IMR-90 (cell line): ENCODE results near the gene CYTH4. TPM values are rescaled to one million over a fixed set of nuclear protein-coding genes. Genes with fewer than 3 reads are reported as not detected.
A peak's percentile ranks its signal among the peaks of the same experiment; 100 is the strongest.

ENCODE experiments used
- ATAC-seq: fragments of 200-7000 bp; cut with Tn5 transposase; 2 replicates; pipeline ENCODE4 v1.9.1; 2020; ENCODE audit warnings: low read depth, mild to moderate bottlenecking, moderate library complexity
- BruUV-seq: library from RNA; stranded (reverse); fragments of 400-500 nt; replicated peaks from 2 replicates; lab custom pipeline; 2021; lab: Mats Ljungman, UMichigan
- CTCF ChIA-PET: fragments of 300-600 bp; formaldehyde crosslinking; extraction: SDS; loops from one replicate; lab custom pipeline; 2021; ENCODE audit warnings: antibody characterized with exemption; lab: Yijun Ruan, JAX
- POLR2A ChIA-PET: fragments of 300-600 bp; sonication (Branson Sonifier 250); formaldehyde crosslinking; loops from one replicate; lab custom pipeline; 2022; ENCODE audit warnings: antibody characterized with exemption; ENCODE audit not compliant: unreplicated experiment; lab: Charles Lee
- DNase-seq: peaks from one replicate; pipeline ENCODE4 v3.0.0; 2013
- H2AFZ ChIP-seq: replicated peaks from 2 replicates; pipeline ENCODE3; 2013; ENCODE audit warnings: low read length, mild to moderate bottlenecking; ENCODE audit not compliant: poor library complexity
- H2AK5ac ChIP-seq: 2 replicates; pipeline ENCODE4 v1.6.1; 2013; ENCODE audit warnings: low read depth, low read length, inconsistent platforms
- H2AK9ac ChIP-seq: replicated peaks from 2 replicates; pipeline ENCODE3; 2013; ENCODE audit warnings: mild to moderate bottlenecking, low read depth, low read length, moderate library complexity; ENCODE audit not compliant: poor library complexity
- H2BK120ac ChIP-seq: 2 replicates; pipeline ENCODE4 v1.6.1; 2013; ENCODE audit warnings: low read depth, low read length, inconsistent platforms
- H2BK15ac ChIP-seq: 3 replicates; pipeline ENCODE4 v1.6.1; 2013; ENCODE audit warnings: low read depth, low read length, inconsistent platforms
- H2BK20ac ChIP-seq: 2 replicates; pipeline ENCODE4 v1.6.1; 2013; ENCODE audit warnings: low read depth, mild to moderate bottlenecking, inconsistent platforms, low read length, moderate library complexity
- H2BK5ac ChIP-seq: 2 replicates; pipeline ENCODE4 v1.6.1; 2013; ENCODE audit warnings: mild to moderate bottlenecking, low read depth, low read length, inconsistent platforms; ENCODE audit not compliant: poor library complexity, severe bottlenecking
- H3K14ac ChIP-seq: replicated peaks from 2 replicates; pipeline ENCODE4 v1.6.1; 2013; ENCODE audit warnings: low read depth, low read length, inconsistent platforms
- H3K18ac ChIP-seq: 2 replicates; pipeline ENCODE4 v1.6.1; 2013; ENCODE audit warnings: low read depth, low read length, control low read depth
- H3K23ac ChIP-seq: 2 replicates; pipeline ENCODE4 v1.6.1; 2013; ENCODE audit warnings: low read depth, low read length, inconsistent platforms
- H3K27ac ChIP-seq: 2 replicates; pipeline ENCODE4 v1.5.1; 2013; ENCODE audit warnings: mild to moderate bottlenecking, control low read depth, low read length; ENCODE audit not compliant: insufficient read depth
- H3K27me3 ChIP-seq: 2 replicates; pipeline ENCODE4 v1.6.1; 2013; ENCODE audit warnings: low read length; ENCODE audit not compliant: control insufficient read depth, insufficient read depth
- H3K36me3 ChIP-seq: 2 replicates; pipeline ENCODE4 v1.6.1; 2013; ENCODE audit warnings: low read length, mixed read lengths; ENCODE audit not compliant: control insufficient read depth, insufficient read depth
- H3K4ac ChIP-seq: 2 replicates; pipeline ENCODE4 v1.6.1; 2013; ENCODE audit warnings: low read depth, low read length, inconsistent platforms
- H3K4me1 ChIP-seq: 2 replicates; pipeline ENCODE4 v1.6.1; 2013; ENCODE audit warnings: low read length, mixed read lengths; ENCODE audit not compliant: control insufficient read depth, insufficient read depth
- H3K4me2 ChIP-seq: 2 replicates; pipeline ENCODE4 v1.6.1; 2013; ENCODE audit warnings: low read depth, mild to moderate bottlenecking, control low read depth, low read length, moderate library complexity
- H3K4me3 ChIP-seq: 2 replicates; pipeline ENCODE4 v1.5.1; 2013; ENCODE audit warnings: low read depth, mild to moderate bottlenecking, control low read depth, low read length, moderate library complexity; ENCODE audit not compliant: insufficient read depth
- H3K56ac ChIP-seq: 2 replicates; pipeline ENCODE4 v1.6.1; 2013; ENCODE audit warnings: low read length, inconsistent platforms; ENCODE audit not compliant: insufficient read depth; ENCODE audit errors: extremely low read depth
- H3K79me1 ChIP-seq, 2 experiments: 2 replicates each; pipeline ENCODE4 v1.6.1; 2013; ENCODE audit warnings: low read length in 2 of 2, inconsistent platforms in 1 of 2, low read depth in 1 of 2
- H3K9ac ChIP-seq: 2 replicates; pipeline ENCODE4 v1.6.1; 2013; ENCODE audit warnings: low read depth, low read length, control low read depth
- H3K9me1 ChIP-seq: 2 replicates; pipeline ENCODE4 v1.6.1; 2013; ENCODE audit warnings: low read length, inconsistent platforms; ENCODE audit not compliant: insufficient read depth
- H3K9me3 ChIP-seq: 2 replicates; pipeline ENCODE4 v1.6.1; 2013; ENCODE audit warnings: low read length; ENCODE audit not compliant: control insufficient read depth, insufficient read depth
- H4K20me1 ChIP-seq: 2 replicates; pipeline ENCODE4 v1.6.1; 2013; ENCODE audit warnings: low read length, inconsistent platforms; ENCODE audit not compliant: insufficient read depth
- H4K5ac ChIP-seq: 2 replicates; pipeline ENCODE4 v1.6.1; 2013; ENCODE audit warnings: mild to moderate bottlenecking, low read depth, low read length, control low read depth
- H4K8ac ChIP-seq, 2 experiments: 2 replicates each; pipeline ENCODE4 v1.6.1; 2013; ENCODE audit warnings: low read depth in 2 of 2, low read length in 2 of 2, control low read depth in 1 of 2, inconsistent platforms in 1 of 2
- H4K91ac ChIP-seq: 2 replicates; pipeline ENCODE4 v1.6.1; 2013; ENCODE audit warnings: low read depth, low read length, inconsistent platforms; ENCODE audit not compliant: insufficient read depth
- BHLHE40 ChIP-seq: fragments of 150-350 bp; IDR thresholded peaks from 2 replicates; pipeline ENCODE4 v1.6.1; 2016; ENCODE audit warnings: mild to moderate bottlenecking, low read depth, low read length
- CEBPB ChIP-seq: IDR thresholded peaks from 2 replicates; pipeline ENCODE4 v1.6.1; 2012; ENCODE audit warnings: low read depth, low read length, improper control_type of control experiment
- CHD1 ChIP-seq: IDR thresholded peaks from 2 replicates; pipeline ENCODE4 v1.6.1; 2012; ENCODE audit warnings: low read depth, low read length, improper control_type of control experiment
- CTCF ChIP-seq: conservative IDR thresholded peaks from 2 replicates; pipeline ENCODE4 v1.5.1; 2012; ENCODE audit warnings: mild to moderate bottlenecking, low read depth, low read length, improper control_type of control experiment
- ELK1 ChIP-seq: fragments of 150-350 bp; IDR thresholded peaks from 2 replicates; pipeline ENCODE4 v1.6.1; 2016; ENCODE audit warnings: low read depth, mild to moderate bottlenecking, low read length, moderate library complexity, borderline replicate concordance
- FOS ChIP-seq: fragments of 150-350 bp; IDR thresholded peaks from 2 replicates; pipeline ENCODE4 v1.6.1; 2016; ENCODE audit warnings: low read depth, low read length
- MAFK ChIP-seq: IDR thresholded peaks from 2 replicates; pipeline ENCODE4 v1.6.1; 2012; ENCODE audit warnings: low read depth, low read length, improper control_type of control experiment
- MAZ ChIP-seq: IDR thresholded peaks from 2 replicates; pipeline ENCODE4 v1.6.1; 2012; ENCODE audit warnings: low read depth, mild to moderate bottlenecking, low read length, improper control_type of control experiment, moderate library complexity, borderline replicate concordance
- MXI1 ChIP-seq: IDR thresholded peaks from 2 replicates; pipeline ENCODE4 v1.6.1; 2012; ENCODE audit warnings: low read depth, mild to moderate bottlenecking, low read length, moderate library complexity, borderline replicate concordance
- NFE2L2 ChIP-seq: fragments of 150-350 bp; IDR thresholded peaks from 2 replicates; pipeline ENCODE4 v1.6.1; 2016; ENCODE audit warnings: low read depth, mild to moderate bottlenecking, low read length
- POLR2A ChIP-seq: IDR thresholded peaks from 2 replicates; pipeline ENCODE4 v1.6.1; 2012; ENCODE audit warnings: mild to moderate bottlenecking, low read depth, low read length
- RAD21 ChIP-seq: IDR thresholded peaks from 2 replicates; pipeline ENCODE4 v1.6.1; 2012; ENCODE audit warnings: low read length, improper control_type of control experiment
- RCOR1 ChIP-seq: IDR thresholded peaks from 2 replicates; pipeline ENCODE4 v1.6.1; 2012; ENCODE audit warnings: mild to moderate bottlenecking, low read length, improper control_type of control experiment; ENCODE audit not compliant: insufficient replicate concordance
- RFX5 ChIP-seq: IDR thresholded peaks from 2 replicates; pipeline ENCODE4 v1.8.0; 2012; ENCODE audit warnings: low read depth, mild to moderate bottlenecking, low read length, moderate library complexity
- SMC3 ChIP-seq: fragments of 150-350 bp; IDR thresholded peaks from 2 replicates; pipeline ENCODE4 v1.6.1; 2016; ENCODE audit warnings: low read depth, mild to moderate bottlenecking, antibody characterized with exemption, low read length, moderate library complexity
- USF2 ChIP-seq: fragments of 150-350 bp; IDR thresholded peaks from 2 replicates; pipeline ENCODE4 v1.6.1; 2017; ENCODE audit warnings: mild to moderate bottlenecking, antibody characterized with exemption, low read length, low read depth
- WGBS, 2 experiments: methylation state at CpG; one replicate each; pipeline versions ENCODE4 v1.1.5 to v1.1.7; 2013; ENCODE audit warnings: missing lambda C conversion rate in 2 of 2; ENCODE audit not compliant: insufficient read length in 1 of 2; ENCODE audit errors: extremely low coverage in 2 of 2; 5-methylcytosine and 5-hydroxymethylcytosine counted together
- dilution Hi-C: fragments of 300-500 bp; cut with HindIII; formaldehyde crosslinking; loops from one replicate; pipeline ENCODE4 v1.14.3; 2018; ENCODE audit warnings: low sequenced_read_pairs; ENCODE audit not compliant: unreplicated experiment
- in situ Hi-C: fragments of 300-500 bp; cut with MboI; formaldehyde crosslinking; loops from 3 replicates; pipeline ENCODE4 v1.14.3; 2019; ENCODE audit warnings: low sequenced_read_pairs, inconsistent platforms, mixed read lengths
- intact Hi-C: fragments of 100-400 bp; cut with micrococcal nuclease; formaldehyde crosslinking; loops from 2 replicates; pipeline ENCODE4 v1.10.0; 2022
- polyA plus RNA-seq, 3 experiments: library from polyadenylated mRNA; depleted of rRNA; stranded (reverse); fragments of >200 nt; gene quantifications; 2 replicates each; pipeline ENCODE4 v1.2.3, GENCODE V29; 2012; ENCODE audit warnings: low replicate concordance in 1 of 3
- total RNA-seq: library from RNA; depleted of rRNA; stranded (reverse); fragments of >200 nt; gene quantifications from 2 replicates; pipeline ENCODE4 v1.2.3, GENCODE V29; 2012

Gene CYTH4
- total and polyA plus RNA-seq, 2 of the 4 experiments (the other 2 are of a cell fraction) = 0.36 to 0.55 TPM

DNA sequence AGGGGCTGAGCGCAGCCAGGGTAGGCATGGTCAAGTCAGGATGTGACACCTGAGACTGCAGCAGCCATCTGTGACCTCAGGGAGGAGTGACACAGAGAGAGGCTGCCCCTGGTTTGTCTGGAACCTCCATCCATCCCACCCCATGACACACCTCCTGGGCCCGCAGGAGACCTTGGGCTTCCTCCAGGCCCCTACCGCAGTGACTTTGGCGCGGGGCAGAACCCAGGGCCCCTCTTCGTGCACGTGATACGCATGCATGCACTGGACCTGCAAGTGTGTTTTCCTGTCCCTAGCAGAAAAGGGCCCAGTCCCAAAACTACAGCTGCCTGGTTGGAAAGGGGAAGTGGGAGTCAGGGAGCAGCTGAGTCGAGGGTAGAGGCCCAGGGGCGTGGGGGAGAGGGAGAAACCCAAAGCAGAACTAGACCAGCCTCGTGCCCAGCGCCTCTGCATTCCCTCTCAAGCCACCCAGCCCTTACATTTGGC is 7.9 kb upstream of the CYTH4 start:
- Histone ChIP-seq H3K4me3 (no peak overlapping the region), H4K20me1 (no peaks in the 10 kb centered on the region), H2BK120ac (peak overlapping the region; percentile 97), H3K27me3 (no peaks in the 10 kb centered on the region), H3K56ac (no peak overlapping the region), H3K23ac (no peak overlapping the region), H3K79me1 (no peaks in the 10 kb centered on the region), H3K4me2 (no peak overlapping the region), H2AFZ (peak overlapping the region; percentile 26), H3K9me1 (peaks cover 13% of the 10 kb centered on the region), H3K36me3 (no peaks in the 10 kb centered on the region), H3K9ac (no peak overlapping the region), H4K5ac (no peak overlapping the region), H3K27ac (no peak overlapping the region), H3K14ac (no peak overlapping the region), H4K91ac (peak overlapping the region; percentile 63), H2AK5ac (peak overlapping the region; percentile 88), H3K18ac (no peak overlapping the region), H3K4me1 (peaks cover 5% of the 10 kb centered on the region), H3K4ac (peak overlapping the region; percentile 87), H4K8ac (peak overlapping the region in 1 of 2 experiments; percentile 33; a peak in 1 of 4 replicates), H2AK9ac (peak overlapping the region; percentile 46), H2BK5ac (peak overlapping the region; percentile 7), H3K9me3 (no peaks in the 10 kb centered on the region), H2BK20ac (peak overlapping the region; percentile 62; the same call in 1 of the 2 replicates), H2BK15ac (peak overlapping the region; percentile 43; the same call in 2 of the 3 replicates)
- in situ Hi-C loops (no loop called here), dilution Hi-C loops (no loop called here), intact Hi-C loops (no loop called here)
- ChIA-PET CTCF (no interaction called here), POLR2A (no interaction called here)
- 96% methylated on average over 5 of the region's 12 CpGs; no CpG with 5 or more reads in 1 of the 2 experiments for whole genome bisulfite sequencing, 2 experiments
- TF ChIP-seq CTCF = no peak
- TF ChIP-seq POLR2A = no peak
- TF ChIP-seq SMC3 = no peak
- TF ChIP-seq BHLHE40 = no peak
- TF ChIP-seq RFX5 = no peak
- TF ChIP-seq RCOR1 = no peak
- no peak for TF ChIP-seq MAZ
- TF ChIP-seq CEBPB = no peak
- no peak for TF ChIP-seq USF2
- no peak for TF ChIP-seq MAFK
- TF ChIP-seq ELK1 = no peak
- TF ChIP-seq RAD21 = no peak
- no peak for TF ChIP-seq NFE2L2
- no peak for TF ChIP-seq MXI1
- TF ChIP-seq FOS = no peak
- TF ChIP-seq CHD1 = no peak
- ATAC-seq (no peak), DNase-seq (no peak)
- BruUV-seq = no TSS peak
